OCI-LY7 (cell line): ENCODE results near the gene PZP. TPM values are rescaled to one million over a fixed set of nuclear protein-coding genes. Genes with fewer than 3 reads are reported as not detected.

Experiments
- BruUV-seq: library from RNA; stranded (reverse); fragments of 400-500 nt; replicated peaks from 2 replicates; lab custom pipeline; 2021; lab: Mats Ljungman, UMichigan
- CTCF ChIA-PET: fragments of 300-600 bp; sonication (Branson Sonifier 250); formaldehyde crosslinking; loops from one replicate; lab custom pipeline; 2022; ENCODE audit warnings: antibody characterized with exemption; ENCODE audit not compliant: unreplicated experiment; lab: Charles Lee
- POLR2A ChIA-PET: fragments of 300-600 bp; sonication (Branson Sonifier 250); formaldehyde crosslinking; loops from one replicate; lab custom pipeline; 2022; ENCODE audit warnings: antibody characterized with exemption; lab: Charles Lee
- DNase-seq: peaks from one replicate; pipeline ENCODE4 v3.0.0-alpha.2; 2015; ENCODE audit warnings: low spot score
- H2AFZ ChIP-seq: fragments of 200-600 bp; sonication (generic), shearing (Covaris generic); 2 replicates; pipeline ENCODE4 v1.6.1; 2014; ENCODE audit warnings: mild to moderate bottlenecking, antibody characterized with exemption, low read length, moderate library complexity
- H3K27ac ChIP-seq: fragments of 200-600 bp; sonication (generic); 2 replicates; pipeline ENCODE4 v1.5.1; 2014; ENCODE audit warnings: mixed run types, low read depth, mild to moderate bottlenecking, moderate library complexity, low read length, inconsistent platforms; ENCODE audit not compliant: poor library complexity, severe bottlenecking
- H3K36me3 ChIP-seq: fragments of 200-600 bp; sonication (generic); 2 replicates; pipeline ENCODE4 v1.6.1; 2014; ENCODE audit warnings: mild to moderate bottlenecking, antibody characterized with exemption, low read length, moderate library complexity, mixed read lengths; ENCODE audit not compliant: insufficient read depth
- H3K4me1 ChIP-seq: fragments of 200-600 bp; sonication (generic); 2 replicates; pipeline ENCODE4 v1.5.1; 2014; ENCODE audit warnings: mild to moderate bottlenecking, low read length; ENCODE audit not compliant: insufficient read depth, poor library complexity, severe bottlenecking
- H3K4me2 ChIP-seq: fragments of 200-600 bp; sonication (generic); 2 replicates; pipeline ENCODE4 v1.6.1; 2014; ENCODE audit warnings: mild to moderate bottlenecking, low read length
- H3K4me3 ChIP-seq: fragments of 200-600 bp; sonication (generic); 2 replicates; pipeline ENCODE4 v1.5.1; 2014; ENCODE audit warnings: mild to moderate bottlenecking, low read depth, low read length; ENCODE audit not compliant: poor library complexity, severe bottlenecking
- H3K79me2 ChIP-seq: fragments of 200-600 bp; sonication (generic); 2 replicates; pipeline ENCODE4 v1.6.1; 2016; ENCODE audit warnings: low read depth, mild to moderate bottlenecking, low read length, moderate library complexity, mixed read lengths; ENCODE audit not compliant: insufficient read depth
- H3K9me2 ChIP-seq: fragments of 200-600 bp; sonication (generic); 2 replicates; pipeline ENCODE4 v1.6.1; 2016; ENCODE audit warnings: mild to moderate bottlenecking, low read length, mixed read lengths; ENCODE audit not compliant: insufficient read depth
- H3K9me3 ChIP-seq: fragments of 200-600 bp; sonication (generic); 2 replicates; pipeline ENCODE4 v1.6.1; 2014; ENCODE audit warnings: mild to moderate bottlenecking, mixed run types, low read length, mixed read lengths
- H4K20me1 ChIP-seq: fragments of 200-600 bp; sonication (generic); 2 replicates; pipeline ENCODE4 v1.6.1; 2014; ENCODE audit warnings: mild to moderate bottlenecking, antibody characterized with exemption, low read length, moderate library complexity, mixed read lengths; ENCODE audit not compliant: insufficient read depth
- EZH2phosphoT487 ChIP-seq: fragments of 200-600 bp; sonication (generic); IDR thresholded peaks from 2 replicates; pipeline ENCODE4 v1.6.1; 2018; ENCODE audit warnings: low read depth, borderline replicate concordance, mild to moderate bottlenecking, mixed run types, antibody characterized with exemption, low read length, moderate library complexity, mixed read lengths
- intact Hi-C: fragments of 100-400 bp; cut with micrococcal nuclease; formaldehyde crosslinking; loops from one replicate; pipeline ENCODE4 v1.10.0; 2022; ENCODE audit not compliant: unreplicated experiment
- total RNA-seq, 2 experiments: library from RNA; depleted of rRNA in 1 of 2; stranded (reverse); fragments of >200 nt in 1 of 2; shearing (Covaris generic) in 1 of 2; gene quantifications; 2 replicates each; pipeline ENCODE4 v1.2.3, GENCODE V29; 2014 to 2022
- TF ChIP-seq, protein P1 (sequence below): fragments of 200-600 bp; sonication (generic); conservative IDR thresholded peaks from 2 replicates; pipeline ENCODE4 v1.5.1; 2014; ENCODE audit warnings: mild to moderate bottlenecking, antibody characterized with exemption, low read length, moderate library complexity, mixed read lengths

Gene PZP
- total RNA-seq, 2 experiments from 2014 or later: not detected

DNA sequence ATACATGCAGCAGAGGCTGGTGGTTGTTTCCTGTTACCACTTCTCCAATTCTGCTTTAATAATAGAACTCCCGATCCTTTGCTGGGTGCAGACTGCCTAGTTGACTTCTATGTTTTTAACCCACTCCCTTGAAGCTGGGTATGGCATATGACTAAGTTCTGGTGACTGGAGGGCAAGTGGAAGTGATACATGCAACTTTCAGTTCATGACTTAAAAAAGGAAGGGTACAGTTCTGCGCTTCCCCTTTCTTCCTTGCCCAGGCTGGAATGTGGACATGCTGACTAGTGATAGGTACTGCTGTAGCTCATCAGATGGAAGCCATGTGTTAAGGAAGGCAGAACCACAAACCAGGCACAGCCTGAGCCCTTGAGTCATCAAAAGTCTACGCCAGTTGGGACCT, 90.0 kb downstream of the PZP start:
- Histone ChIP-seq H3K27ac (no peak overlapping the region), H3K4me3 (no peak overlapping the region), H3K79me2 (no peaks in the 10 kb centered on the region), H3K36me3 (no peaks in the 10 kb centered on the region), H3K4me2 (no peak overlapping the region), H4K20me1 (no peaks in the 10 kb centered on the region), H3K4me1 (no peaks in the 10 kb centered on the region), H2AFZ (no peak overlapping the region), H3K9me2 (no peaks in the 10 kb centered on the region), H3K9me3 (no peaks in the 10 kb centered on the region)
- POLR2A ChIA-PET: interaction anchor here (1.1 kb wide), 1 partner anchor 72 kb away, joined by 3 read pairs; no protein-coding TSS in a partner anchor
- intact Hi-C loops: no loop called here
- BruUV-seq: no TSS peak
- no peak for TF ChIP-seq EZH2phosphoT487
- TF ChIP-seq, protein P1, sequence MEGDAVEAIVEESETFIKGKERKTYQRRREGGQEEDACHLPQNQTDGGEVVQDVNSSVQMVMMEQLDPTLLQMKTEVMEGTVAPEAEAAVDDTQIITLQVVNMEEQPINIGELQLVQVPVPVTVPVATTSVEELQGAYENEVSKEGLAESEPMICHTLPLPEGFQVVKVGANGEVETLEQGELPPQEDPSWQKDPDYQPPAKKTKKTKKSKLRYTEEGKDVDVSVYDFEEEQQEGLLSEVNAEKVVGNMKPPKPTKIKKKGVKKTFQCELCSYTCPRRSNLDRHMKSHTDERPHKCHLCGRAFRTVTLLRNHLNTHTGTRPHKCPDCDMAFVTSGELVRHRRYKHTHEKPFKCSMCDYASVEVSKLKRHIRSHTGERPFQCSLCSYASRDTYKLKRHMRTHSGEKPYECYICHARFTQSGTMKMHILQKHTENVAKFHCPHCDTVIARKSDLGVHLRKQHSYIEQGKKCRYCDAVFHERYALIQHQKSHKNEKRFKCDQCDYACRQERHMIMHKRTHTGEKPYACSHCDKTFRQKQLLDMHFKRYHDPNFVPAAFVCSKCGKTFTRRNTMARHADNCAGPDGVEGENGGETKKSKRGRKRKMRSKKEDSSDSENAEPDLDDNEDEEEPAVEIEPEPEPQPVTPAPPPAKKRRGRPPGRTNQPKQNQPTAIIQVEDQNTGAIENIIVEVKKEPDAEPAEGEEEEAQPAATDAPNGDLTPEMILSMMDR: no peak
- DNase-seq: no peak
- CTCF ChIA-PET: no interaction called here

DNA sequence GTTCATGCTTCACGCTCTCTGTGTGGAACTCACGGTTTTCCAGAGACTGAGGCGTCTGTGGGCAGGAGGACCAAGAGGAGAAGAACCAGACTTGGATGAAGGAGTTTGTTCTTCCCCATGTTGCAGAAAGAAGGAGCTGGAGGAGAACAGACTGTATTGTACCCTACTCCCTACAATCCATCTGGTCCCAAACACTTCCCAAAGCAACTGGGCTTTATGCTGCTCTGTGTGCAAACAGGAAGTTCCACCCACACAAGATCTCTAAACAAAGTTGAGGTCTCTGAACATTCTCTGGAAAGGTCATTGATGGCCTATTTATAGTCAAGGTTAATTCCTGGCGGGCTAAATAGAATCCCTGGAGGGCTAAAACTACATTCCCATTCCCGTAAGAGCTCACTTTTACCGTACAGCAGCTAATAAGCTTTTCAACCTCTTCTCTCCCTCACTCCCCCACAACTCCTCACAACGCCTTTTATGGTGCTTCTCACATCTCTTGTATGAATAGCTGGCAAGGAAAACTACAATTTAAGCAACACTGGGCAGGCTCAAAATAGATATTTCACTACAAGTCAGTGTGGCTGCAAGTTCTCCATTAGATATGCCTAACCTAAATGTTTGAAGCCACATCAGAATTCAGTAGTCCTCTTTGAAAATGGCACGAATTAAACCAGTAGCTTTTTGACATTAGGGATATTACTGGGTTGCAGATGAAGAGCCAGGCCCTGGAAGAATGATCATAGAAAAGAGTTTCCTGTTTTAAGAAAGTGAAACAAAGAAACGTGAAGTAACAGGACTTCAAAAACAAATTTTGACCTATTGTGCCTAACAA, 92.2 kb downstream of the PZP start, which contains the start of gene A2M:
TSS of gene A2M (minus strand) at position 189 of the 829 bp plus-strand sequence. CDS start at position 119, 70 bp downstream.
- CTCF ChIA-PET: no interaction called here
- H4K20me1 ChIP-seq: no peaks in the 10 kb centered on the region

More for the DNA sequence above, 92.2 kb downstream of the PZP start, which contains the start of gene A2M:
- no peaks in the 10 kb centered on the region for H3K9me3 ChIP-seq
- intact Hi-C loops: no loop called here
- H3K79me2 ChIP-seq: no peaks in the 10 kb centered on the region
- H3K4me2 ChIP-seq: no peak within 1 kb of the TSS
- H3K36me3 ChIP-seq: no peaks in the 10 kb centered on the region
- no peak for DNase-seq
- BruUV-seq: no TSS peak
- no peak within 1 kb of the TSS for H3K27ac ChIP-seq
- no peak within 1 kb of the TSS; the same call in 1 of the 2 replicates for H2AFZ ChIP-seq
- POLR2A ChIA-PET: interaction anchor here (0.7 to 1.2 kb wide), 4 partner anchors 9 to 350 kb away, joined by 3 read pairs; no protein-coding TSS in a partner anchor
- H3K9me2 ChIP-seq: no peaks in the 10 kb centered on the region
- H3K4me1 ChIP-seq: no peaks in the 10 kb centered on the region
- no peak within 1 kb of the TSS for H3K4me3 ChIP-seq
- TF ChIP-seq EZH2phosphoT487: no peak
- TF ChIP-seq, protein P1: no peak
